GM18526 (cell line): ENCODE measurements around the gene CD300A.

Source experiments
- POLR2A ChIP-seq: IDR thresholded peaks from 3 replicates; pipeline ENCODE4 v1.6.1; 2011; ENCODE audit not compliant: insufficient read length; ENCODE audit errors: extremely low read depth

CD300A gene

GRCh38 chr17:74433421-74434121, 32.9 kb upstream of the CD300A start:
- TF ChIP-seq POLR2A: no peak

- no peak for TF ChIP-seq POLR2A
These were observed 30.6 kb upstream of the CD300A start for GRCh38 chr17:74435775-74436359.

GRCh38 chr17:74437702-74438101, 28.7 kb upstream of the CD300A start:
- no peak for TF ChIP-seq POLR2A

- no peak for TF ChIP-seq POLR2A
These were observed 26.5 kb upstream of the CD300A start for GRCh38 chr17:74439691-74440567.

- TF ChIP-seq POLR2A: no peak
These were observed 24.9 kb upstream of the CD300A start for GRCh38 chr17:74441537-74441936.

- TF ChIP-seq POLR2A: no peak
These were observed 24.2 kb upstream of the CD300A start for GRCh38 chr17:74442291-74442669.

- TF ChIP-seq POLR2A: peak; percentile 37
These were observed 23.5 kb upstream of the CD300A start for GRCh38 chr17:74442670-74443515.

GRCh38 chr17:74443516-74444296, 22.7 kb upstream of the CD300A start:
- no peak for TF ChIP-seq POLR2A

- no peak for TF ChIP-seq POLR2A
These were observed 22.0 kb upstream of the CD300A start for GRCh38 chr17:74444406-74444805.

- TF ChIP-seq POLR2A: no peak
These were observed 21.3 kb upstream of the CD300A start for GRCh38 chr17:74445158-74445557.

GRCh38 chr17:74446551-74447500, 19.6 kb upstream of the CD300A start:
- TF ChIP-seq POLR2A: no peak

- TF ChIP-seq POLR2A: no peak
These were observed 18.7 kb upstream of the CD300A start for GRCh38 chr17:74447628-74448159.

- TF ChIP-seq POLR2A: no peak
These were observed 17.7 kb upstream of the CD300A start for GRCh38 chr17:74448756-74449155.
